GM23248 (cell line): Measurements from ENCODE around the gene GLIPR2. TPM values are rescaled to one million over a fixed set of nuclear protein-coding genes. Genes with fewer than 3 reads are reported as not detected.

Source experiments
- DNase-seq: peaks from one replicate; pipeline ENCODE4 v3.0.0-alpha.2; 2015
- H2AFZ ChIP-seq: fragments of 200-600 bp; sonication (generic); 2 replicates; pipeline ENCODE4 v1.6.1; 2016; ENCODE audit warnings: antibody characterized with exemption
- H3F3A ChIP-seq: fragments of 200-600 bp; sonication (generic); 2 replicates; pipeline ENCODE4 v1.6.1; 2016; ENCODE audit warnings: mild to moderate bottlenecking, antibody characterized with exemption, mixed run types; ENCODE audit not compliant: insufficient read depth
- H3K27ac ChIP-seq: fragments of 200-600 bp; sonication (generic); 2 replicates; pipeline ENCODE4 v1.5.1; 2016; ENCODE audit warnings: mild to moderate bottlenecking
- H3K27me3 ChIP-seq: fragments of 200-600 bp; sonication (generic); replicated peaks from 2 replicates; pipeline ENCODE4 v1.6.1; 2016; ENCODE audit warnings: mild to moderate bottlenecking; ENCODE audit not compliant: insufficient read depth
- H3K36me3 ChIP-seq: fragments of 200-600 bp; sonication (generic); 2 replicates; pipeline ENCODE4 v1.6.1; 2016; ENCODE audit warnings: low read depth, mild to moderate bottlenecking
- H3K4me1 ChIP-seq: fragments of 200-600 bp; sonication (generic); 2 replicates; pipeline ENCODE4 v1.6.1; 2016; ENCODE audit warnings: mild to moderate bottlenecking; ENCODE audit not compliant: insufficient read depth
- H3K4me2 ChIP-seq: fragments of 200-600 bp; sonication (generic); one replicate; pipeline ENCODE4 v1.6.1; 2016; ENCODE audit warnings: mild to moderate bottlenecking; ENCODE audit not compliant: unreplicated experiment
- H3K4me3 ChIP-seq: fragments of 200-600 bp; sonication (generic); 2 replicates; pipeline ENCODE4 v1.5.1; 2016; ENCODE audit warnings: mild to moderate bottlenecking
- H3K79me2 ChIP-seq: fragments of 200-600 bp; sonication (generic); 2 replicates; pipeline ENCODE4 v1.6.1; 2016; ENCODE audit warnings: mild to moderate bottlenecking; ENCODE audit not compliant: insufficient read depth
- H3K9ac ChIP-seq: fragments of 200-600 bp; sonication (generic); 2 replicates; pipeline ENCODE4 v1.6.1; 2016; ENCODE audit warnings: mild to moderate bottlenecking
- H3K9me2 ChIP-seq: fragments of 200-600 bp; sonication (generic); 2 replicates; pipeline ENCODE4 v1.6.1; 2016; ENCODE audit warnings: mixed run types, mild to moderate bottlenecking, moderate library complexity; ENCODE audit not compliant: insufficient read depth
- H3K9me3 ChIP-seq: fragments of 200-600 bp; sonication (generic); one replicate; pipeline ENCODE4 v1.6.1; 2017; ENCODE audit warnings: low read depth
- H4K20me1 ChIP-seq: fragments of 200-600 bp; sonication (generic); 2 replicates; pipeline ENCODE4 v1.6.0; 2016; ENCODE audit not compliant: insufficient read depth
- EZH2 ChIP-seq: fragments of 200-600 bp; sonication (generic); IDR thresholded peaks from 2 replicates; pipeline ENCODE4 v1.6.1; 2018; ENCODE audit warnings: antibody characterized with exemption, mild to moderate bottlenecking; ENCODE audit not compliant: insufficient read depth, poor library complexity, severe bottlenecking
- EZH2phosphoT487 ChIP-seq: fragments of 200-600 bp; sonication (generic); IDR thresholded peaks from 2 replicates; pipeline ENCODE4 v1.6.1; 2018; ENCODE audit warnings: antibody characterized with exemption, moderate library complexity, mild to moderate bottlenecking, low read depth; ENCODE audit not compliant: insufficient read depth
- WGBS, 2 experiments: methylation state at CpG; one replicate each; pipeline ENCODE4 v1.1.6; 2015 to 2017; ENCODE audit warnings: low lambda C conversion rate in 2 of 2, low coverage in 1 of 2; ENCODE audit errors: missing lambda C conversion rate in 2 of 2; 5-methylcytosine and 5-hydroxymethylcytosine counted together
- in situ Hi-C: fragments of 300-500 bp; cut with MboI; formaldehyde crosslinking; loops from 2 replicates; pipeline ENCODE4 v1.15.0; 2020
- polyA plus RNA-seq: library from polyadenylated mRNA; unstranded; fragments of >200 nt; fragmentation: Nextera tagmentation; extraction: Ambion mirVana; gene quantifications from 2 replicates; pipeline ENCODE4 v1.2.1, GENCODE V29; 2016
- total RNA-seq: library from RNA; depleted of rRNA; stranded (reverse); fragments of >200 nt; shearing (Covaris generic); gene quantifications from 2 replicates; pipeline ENCODE4 v1.2.3, GENCODE V29; 2014

GLIPR2 gene
- total and polyA plus RNA-seq, 2 experiments from 2014 or later = 27.5 to 47.5 TPM

DNA sequence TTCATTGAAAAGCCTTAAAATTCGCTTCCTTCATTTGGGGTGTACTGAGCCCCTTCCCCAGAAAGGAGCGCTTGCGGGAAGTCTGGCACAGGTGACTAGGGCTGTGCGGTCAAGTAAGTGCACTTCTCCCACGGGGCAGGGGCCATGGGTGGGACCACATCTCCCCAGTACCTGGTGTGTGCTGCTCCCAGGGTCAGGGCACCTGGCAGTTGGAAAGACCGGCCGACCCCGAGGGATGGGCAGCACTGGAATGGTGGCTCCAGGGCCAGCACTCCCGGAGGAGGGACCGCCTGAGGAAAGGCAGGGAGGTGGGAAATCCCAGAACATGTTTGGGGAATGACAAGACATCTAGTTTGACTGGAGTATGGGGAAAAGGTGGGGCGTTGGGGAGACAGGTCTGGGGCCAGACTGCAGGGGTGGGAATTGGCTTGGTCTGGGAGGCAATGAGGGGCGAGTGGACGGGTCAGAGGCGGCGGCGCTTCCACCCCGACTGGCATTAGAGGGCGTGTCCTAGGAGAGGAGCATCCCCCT, 727 bp upstream of the GLIPR2 start:
- Histone ChIP-seq H3K4me2 (peak overlapping the region; percentile 83), H3K4me1 (0 out of 2 replicates have a peak, but pooled peaks cover 6% of the 10 kb centered on the region), H3K9ac (peak overlapping the region; percentile 73), H4K20me1 (no peaks in the 10 kb centered on the region), H3K9me3 (no peaks in the 10 kb centered on the region), H3K27ac (no peak overlapping the region), H3K36me3 (no peaks in the 10 kb centered on the region), H3K27me3 (no peaks in the 10 kb centered on the region), H2AFZ (peak overlapping the region; percentile 89), H3K9me2 (no peaks in the 10 kb centered on the region), H3K79me2 (peaks cover 34% of the 10 kb centered on the region), H3K4me3 (peak overlapping the region; percentile 80), H3F3A (peaks cover 8% of the 10 kb centered on the region)
- WGBS, 2 experiments = 30 to 37% methylated on average over 14 to 17 of the region's 18 CpGs
- TF ChIP-seq EZH2phosphoT487 = no peak
- no peak for TF ChIP-seq EZH2
- in situ Hi-C loops = no loop called here
- DNase-seq = no peak

DNA sequence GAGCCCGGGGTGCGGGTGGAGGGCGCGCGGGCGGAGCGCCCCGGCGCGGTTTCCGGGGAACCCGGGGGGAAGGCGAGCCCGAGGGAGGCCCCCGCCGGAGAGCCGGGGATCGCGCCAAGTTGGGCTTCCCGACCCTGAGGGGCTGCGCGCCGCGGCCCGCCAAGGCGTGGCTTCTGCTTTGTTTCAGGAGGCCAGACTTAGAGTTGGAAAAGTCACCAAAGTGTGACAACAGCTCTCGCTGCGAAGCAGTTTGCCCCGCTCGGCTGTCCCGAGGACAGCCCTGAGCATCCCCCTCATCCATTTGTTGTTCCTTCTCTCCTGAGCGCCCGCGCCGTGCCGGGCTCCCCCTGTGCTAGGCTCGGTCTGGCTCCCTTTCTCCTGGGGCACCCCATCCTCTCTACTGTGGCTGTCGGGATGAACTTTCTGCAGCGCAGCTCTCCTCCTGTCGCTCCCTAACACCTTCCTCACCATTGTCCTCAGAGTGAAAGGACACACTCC, 410 bp downstream of the GLIPR2 start:
- no peaks in the 10 kb centered on the region for H4K20me1 ChIP-seq
- peak overlapping the region; percentile 89 for H2AFZ ChIP-seq
- WGBS, 2 experiments = 0 to 3% methylated on average over 23 to 33 of the region's 40 CpGs
- H3K9me2 ChIP-seq = no peaks in the 10 kb centered on the region
- H3K27ac ChIP-seq = no peak overlapping the region
- no peaks in the 10 kb centered on the region for H3K27me3 ChIP-seq
- peaks cover 40% of the 10 kb centered on the region for H3K79me2 ChIP-seq
- TF ChIP-seq EZH2phosphoT487 (no peak), EZH2 (no peak)
- peaks cover 2% of the 10 kb centered on the region; the same call in 1 of the 2 replicates for H3F3A ChIP-seq
- in situ Hi-C loops = no loop called here
- peak; percentile 47 for DNase-seq
- H3K9ac ChIP-seq = peak overlapping the region; percentile 73
- H3K4me1 ChIP-seq = 0 out of 2 replicates have a peak, but pooled peaks cover 6% of the 10 kb centered on the region
- H3K9me3 ChIP-seq = no peaks in the 10 kb centered on the region
- peak overlapping the region; percentile 83 for H3K4me2 ChIP-seq
- no peaks in the 10 kb centered on the region for H3K36me3 ChIP-seq
- peak overlapping the region; percentile 80 for H3K4me3 ChIP-seq

DNA sequence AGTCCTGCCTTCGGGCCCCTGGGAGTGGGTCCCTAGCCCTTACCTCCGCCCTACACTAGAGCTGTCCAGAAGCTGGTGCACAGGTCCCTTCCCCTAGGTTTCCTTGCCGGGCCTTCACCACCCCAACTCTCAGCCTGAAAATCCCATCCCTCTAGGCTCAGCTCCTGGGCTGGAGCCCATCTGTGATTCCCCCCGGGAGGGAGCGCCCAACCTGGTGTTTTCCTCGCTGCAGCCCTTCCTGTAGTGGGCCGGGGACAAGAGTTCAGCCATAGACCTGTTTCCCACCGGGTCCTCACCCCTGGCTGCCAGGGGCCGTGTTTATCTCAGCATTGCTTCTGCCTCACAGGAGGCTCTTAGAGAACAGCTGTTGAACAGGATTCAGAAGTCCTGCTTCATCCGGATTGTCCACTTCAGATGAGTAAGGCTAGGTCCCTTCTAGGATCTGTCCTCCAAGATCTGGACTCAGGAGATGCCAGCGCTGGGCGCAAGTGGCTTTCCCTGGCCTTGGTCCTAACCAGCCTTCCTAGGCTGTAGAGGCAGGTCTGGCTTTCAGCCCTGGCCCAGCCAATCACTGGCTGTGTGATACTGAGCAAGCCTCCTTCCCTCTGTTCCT, 965 bp downstream of the GLIPR2 start:
- peak; percentile 62 for DNase-seq
- H3K9ac ChIP-seq = peak overlapping the region; percentile 73

DNA sequence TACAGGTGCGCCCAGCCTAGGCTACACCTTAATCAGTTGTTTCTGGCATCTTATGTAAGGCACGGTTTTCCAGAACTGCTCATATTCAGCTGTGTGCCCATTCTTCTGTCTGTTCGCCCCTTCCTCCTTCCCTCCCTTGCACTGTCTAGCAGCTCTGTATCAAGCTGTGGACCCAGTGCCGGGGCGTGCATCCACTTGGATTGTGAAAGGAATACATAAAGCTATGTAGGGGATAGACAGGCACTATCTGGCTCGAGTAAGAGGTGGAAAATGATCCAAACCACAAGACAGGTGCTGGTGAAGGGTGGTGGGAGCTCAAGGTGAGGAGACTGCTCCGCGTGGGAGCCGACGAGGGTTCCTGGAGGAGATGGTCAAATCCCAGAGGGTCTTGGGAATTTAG, 2.0 kb downstream of the GLIPR2 start:
- Histone ChIP-seq H2AFZ (no peak overlapping the region), H3F3A (no peaks in the 10 kb centered on the region), H3K27me3 (no peaks in the 10 kb centered on the region), H3K4me2 (no peak overlapping the region), H4K20me1 (no peaks in the 10 kb centered on the region), H3K4me1 (0 out of 2 replicates have a peak, but pooled peaks cover 6% of the 10 kb centered on the region), H3K9me2 (no peaks in the 10 kb centered on the region), H3K27ac (no peak overlapping the region), H3K36me3 (no peaks in the 10 kb centered on the region), H3K9me3 (no peaks in the 10 kb centered on the region), H3K4me3 (no peak overlapping the region), H3K9ac (no peak overlapping the region), H3K79me2 (peaks cover 53% of the 10 kb centered on the region)
- in situ Hi-C loops = no loop called here
- TF ChIP-seq EZH2phosphoT487 = no peak
- TF ChIP-seq EZH2 = no peak
- 91 to 93% methylated on average over 10 of the region's 10 CpGs for WGBS, 2 experiments
- DNase-seq = no peak

More for the DNA sequence above, 965 bp downstream of the GLIPR2 start:
- Histone ChIP-seq H3K4me2 (peak overlapping the region; percentile 83), H3K4me3 (peak overlapping the region; percentile 80), H3K27me3 (no peaks in the 10 kb centered on the region), H3K4me1 (0 out of 2 replicates have a peak, but pooled peaks cover 6% of the 10 kb centered on the region), H3K9me2 (no peaks in the 10 kb centered on the region), H3F3A (no peaks in the 10 kb centered on the region), H3K9me3 (no peaks in the 10 kb centered on the region), H2AFZ (peak overlapping the region; percentile 89), H3K27ac (no peak overlapping the region), H4K20me1 (no peaks in the 10 kb centered on the region), H3K79me2 (peaks cover 45% of the 10 kb centered on the region), H3K36me3 (no peaks in the 10 kb centered on the region)
- no peak for TF ChIP-seq EZH2phosphoT487
- TF ChIP-seq EZH2 = no peak
- 13% methylated on average over 12 of the region's 12 CpGs for WGBS, 2 experiments
- in situ Hi-C loops = no loop called here
